ENCODE measurements around the gene TAB2. TPM values are rescaled to one million over a fixed set of nuclear protein-coding genes. Genes with fewer than 3 reads are reported as not detected.
A peak's percentile ranks its signal among the peaks of the same experiment; 100 is the strongest.

The TAB2 gene
- total RNA-seq, 4 donors from 2014 or later, result 43.6 to 89.9 (median 64.7) TPM

GRCh38 chr6:149429427-149430360 lies 112.2 kb downstream of the TAB2 start:
- no peak for DNase-seq
- no peak overlapping the region for H3K27ac ChIP-seq
- intact Hi-C loops (cut with DNase I; ENCODE audit: low total_unique reads) (loop anchor here (5.0 kb wide), 3 partner anchors 347 to 402 kb away; no protein-coding TSS in a partner anchor), in situ Hi-C loops (cut with MboI; ENCODE audit: low pct_ligation_motif_present in 1 of 4, low pct_unique_long_range_greater_than_20kb in 1 of 4, low sequenced_read_pairs in 3 of 4) (loop anchor here (5.0 to 25.0 kb wide), 7 partner anchors 85 to 867 kb away; no protein-coding TSS in a partner anchor)
- no peaks in the 10 kb centered on the region for H3K27me3 ChIP-seq
- H3K4me1 ChIP-seq, result peaks cover 0 to 16% (median 3%) of the 10 kb centered on the region in 4 donors
- no peak for TF ChIP-seq POLR2A (IDR thresholded peaks at IDR 0.05)
- TF ChIP-seq POLR2AphosphoS5 (IDR thresholded peaks at IDR 0.05), result no peak
- TF ChIP-seq EP300 (IDR thresholded peaks at IDR 0.05; ENCODE audit: low read depth), result no peak
- TF ChIP-seq CTCF (IDR thresholded peaks at IDR 0.05), result no peak
- H3K4me3 ChIP-seq, result no peak overlapping the region
- H3K9me3 ChIP-seq, result no peaks in the 10 kb centered on the region
- 87 to 90% methylated on average over 22 to 26 of the region's 26 CpGs for WGBS, 2 donors (ENCODE audit: low coverage in 1 of 2)
- H3K36me3 ChIP-seq, result no peaks in the 10 kb centered on the region

GRCh38 chr6:149431905-149432775 lies 114.6 kb downstream of the TAB2 start:
- intact Hi-C loops (cut with DNase I; ENCODE audit: low total_unique reads) (loop anchor here (5.0 kb wide), 1 partner anchor 405 kb away; no protein-coding TSS in a partner anchor), in situ Hi-C loops (cut with MboI; ENCODE audit: low pct_ligation_motif_present in 1 of 4, low pct_unique_long_range_greater_than_20kb in 1 of 4, low sequenced_read_pairs in 3 of 4) (loop anchor here (5.0 to 25.0 kb wide), 6 partner anchors 83 to 870 kb away; no protein-coding TSS in a partner anchor)
- WGBS, 2 donors (ENCODE audit: low coverage in 1 of 2), result 31 to 60% methylated on average over 7 to 19 of the region's 19 CpGs

GRCh38 chr6:149433405-149433804 lies 115.9 kb downstream of the TAB2 start:
- no peaks in the 10 kb centered on the region for H3K9me3 ChIP-seq
- H3K36me3 ChIP-seq, result no peaks in the 10 kb centered on the region
- H3K27me3 ChIP-seq, result no peaks in the 10 kb centered on the region
- 70 to 71% methylated on average over 1 to 2 of the region's 2 CpGs for WGBS, 2 donors (ENCODE audit: low coverage in 1 of 2)
- TF ChIP-seq POLR2A (IDR thresholded peaks at IDR 0.05) (no peak), EP300 (IDR thresholded peaks at IDR 0.05; ENCODE audit: low read depth) (no peak), CTCF (IDR thresholded peaks at IDR 0.05) (no peak), POLR2AphosphoS5 (IDR thresholded peaks at IDR 0.05) (no peak)
- H3K4me3 ChIP-seq, result no peak overlapping the region
- intact Hi-C loops (cut with DNase I; ENCODE audit: low total_unique reads), result loop anchor here (5.0 kb wide), 1 partner anchor 406 kb away; no protein-coding TSS in a partner anchor
- no peak for DNase-seq
- in situ Hi-C loops (cut with MboI; ENCODE audit: low pct_ligation_motif_present in 1 of 4, low pct_unique_long_range_greater_than_20kb in 1 of 4, low sequenced_read_pairs in 3 of 4), result loop anchor here (5.0 to 25.0 kb wide), 6 partner anchors 81 to 871 kb away; no protein-coding TSS in a partner anchor
- peaks cover 0 to 16% (median 3%) of the 10 kb centered on the region in 4 donors for H3K4me1 ChIP-seq
- no peak overlapping the region for H3K27ac ChIP-seq

More at GRCh38 chr6:149431905-149432775, 114.6 kb downstream of the TAB2 start:
- Histone ChIP-seq H3K27me3 (no peaks in the 10 kb centered on the region), H3K9me3 (no peaks in the 10 kb centered on the region), H3K36me3 (no peaks in the 10 kb centered on the region), H3K27ac (peak overlapping the region in 1 of 4 donors; percentile 42), H3K4me1 (peaks cover 0 to 16% (median 3%) of the 10 kb centered on the region in 4 donors), H3K4me3 (no peak overlapping the region)
- peak; percentile 93 for DNase-seq
- TF ChIP-seq EP300 (IDR thresholded peaks at IDR 0.05; ENCODE audit: low read depth) (no peak), CTCF (IDR thresholded peaks at IDR 0.05) (peak; percentile 94 to 97 (median 96)), POLR2AphosphoS5 (IDR thresholded peaks at IDR 0.05) (no peak), POLR2A (IDR thresholded peaks at IDR 0.05) (no peak)
